ENCODE results near the gene PTGER4.

PTGER4 gene

GRCh38 chr5:40679913-40680681 is at the start of gene PTGER4:
TSS of gene PTGER4 (plus strand) at chr5:40679915. CDS start at chr5:40680994, 1,079 bp downstream.
- Histone ChIP-seq H3K27ac (ENCODE audit: low read depth, low read length) (peak within 1 kb of the TSS; percentile 57), H3K36me3 (ENCODE audit: control insufficient read depth, low read length) (no peaks in the 10 kb centered on the region), H3K27me3 (ENCODE audit: control insufficient read depth, low read length) (peaks cover 34% of the 10 kb centered on the region), H3F3A (ENCODE audit: control insufficient read depth, insufficient read depth) (peaks cover 16% of the 10 kb centered on the region), H3K4me3 (ENCODE audit: low read length) (peak within 1 kb of the TSS; percentile 86), H3K4me1 (ENCODE audit: control insufficient read depth, low read length) (peaks cover 56% of the 10 kb centered on the region), H3K9me3 (ENCODE audit: control insufficient read depth, insufficient read depth, low read length) (no peaks in the 10 kb centered on the region), H3K4me2 (ENCODE audit: low read length) (peak within 1 kb of the TSS; percentile 93), H3K79me2 (ENCODE audit: control insufficient read depth, low read length) (no peaks in the 10 kb centered on the region), H3K9me2 (replicated peaks; ENCODE audit: control insufficient read depth, low read length) (no peaks in the 10 kb centered on the region), H4K20me1 (ENCODE audit: control insufficient read depth, insufficient read depth, low read depth, low read length) (no peaks in the 10 kb centered on the region)
- TF ChIP-seq CTCF (IDR thresholded peaks at IDR 0.05; ENCODE audit: low read depth, low read length, poor library complexity, severe bottlenecking) (no peak), EZH2phosphoT487 (IDR thresholded peaks at IDR 0.05; ENCODE audit: borderline replicate concordance, low read length) (no peak)

GRCh38 chr5:40630126-40630525 is 49.6 kb upstream of the PTGER4 start:
- no peaks in the 10 kb centered on the region for H3K9me2 ChIP-seq (replicated peaks; ENCODE audit: control insufficient read depth, low read length)
- H3K36me3 ChIP-seq (ENCODE audit: control insufficient read depth, low read length) = no peaks in the 10 kb centered on the region
- no peaks in the 10 kb centered on the region for H4K20me1 ChIP-seq (ENCODE audit: control insufficient read depth, insufficient read depth, low read depth, low read length)
- peaks cover 9% of the 10 kb centered on the region for H3K4me1 ChIP-seq (ENCODE audit: control insufficient read depth, low read length)
- H3K9me3 ChIP-seq (ENCODE audit: control insufficient read depth, insufficient read depth, low read length) = no peaks in the 10 kb centered on the region
- H3K79me2 ChIP-seq (ENCODE audit: control insufficient read depth, low read length) = no peaks in the 10 kb centered on the region
- no peak for TF ChIP-seq EZH2phosphoT487 (IDR thresholded peaks at IDR 0.05; ENCODE audit: borderline replicate concordance, low read length)
- TF ChIP-seq CTCF (IDR thresholded peaks at IDR 0.05; ENCODE audit: low read depth, low read length, poor library complexity, severe bottlenecking) = no peak
- H3K27me3 ChIP-seq (ENCODE audit: control insufficient read depth, low read length) = no peaks in the 10 kb centered on the region
- H3K4me3 ChIP-seq (ENCODE audit: low read length) = no peak overlapping the region
- no peak overlapping the region for H3K27ac ChIP-seq (ENCODE audit: low read depth, low read length)
- H3K4me2 ChIP-seq (ENCODE audit: low read length) = peak overlapping the region; percentile 36
- H3F3A ChIP-seq (ENCODE audit: control insufficient read depth, insufficient read depth) = no peaks in the 10 kb centered on the region

GRCh38 chr5:40631236-40631635 is 48.5 kb upstream of the PTGER4 start:
- no peaks in the 10 kb centered on the region for H3K9me3 ChIP-seq (ENCODE audit: control insufficient read depth, insufficient read depth, low read length)
- no peak overlapping the region for H3K4me3 ChIP-seq (ENCODE audit: low read length)
- no peaks in the 10 kb centered on the region for H3K79me2 ChIP-seq (ENCODE audit: control insufficient read depth, low read length)
- no peaks in the 10 kb centered on the region for H4K20me1 ChIP-seq (ENCODE audit: control insufficient read depth, insufficient read depth, low read depth, low read length)
- no peaks in the 10 kb centered on the region for H3K9me2 ChIP-seq (replicated peaks; ENCODE audit: control insufficient read depth, low read length)
- no peaks in the 10 kb centered on the region for H3K27me3 ChIP-seq (ENCODE audit: control insufficient read depth, low read length)
- H3K4me2 ChIP-seq (ENCODE audit: low read length) = no peak overlapping the region
- no peak overlapping the region for H3K27ac ChIP-seq (ENCODE audit: low read depth, low read length)
- H3K36me3 ChIP-seq (ENCODE audit: control insufficient read depth, low read length) = no peaks in the 10 kb centered on the region
- no peaks in the 10 kb centered on the region for H3F3A ChIP-seq (ENCODE audit: control insufficient read depth, insufficient read depth)
- H3K4me1 ChIP-seq (ENCODE audit: control insufficient read depth, low read length) = peaks cover 9% of the 10 kb centered on the region
- no peak for TF ChIP-seq CTCF (IDR thresholded peaks at IDR 0.05; ENCODE audit: low read depth, low read length, poor library complexity, severe bottlenecking)
- TF ChIP-seq EZH2phosphoT487 (IDR thresholded peaks at IDR 0.05; ENCODE audit: borderline replicate concordance, low read length) = no peak
